ENCODE results near the gene PTPN22. TPM values are rescaled to one million over a fixed set of nuclear protein-coding genes. Genes with fewer than 3 reads are reported as not detected.

Gene PTPN22
- total RNA-seq, 1 experiment from 2014 or later, result not detected

GRCh38 chr1:113913887-113914664 lies 42.6 kb upstream of the PTPN22 start (continued):
- TF ChIP-seq ARID4B (CRISPR knock-in tag; IDR thresholded peaks at IDR 0.05; ENCODE audit: borderline replicate concordance) (no peak), ETV6 (CRISPR knock-in tag; IDR thresholded peaks at IDR 0.05) (no peak), ATF6 (CRISPR knock-in tag; IDR thresholded peaks at IDR 0.05) (no peak), AR (CRISPR knock-in tag; IDR thresholded peaks at IDR 0.05) (no peak), ATF2 (CRISPR knock-in tag; IDR thresholded peaks at IDR 0.05; ENCODE audit: borderline replicate concordance, low read depth) (no peak)

- TF ChIP-seq CREM (CRISPR knock-in tag; IDR thresholded peaks at IDR 0.05), result no peak
- H3K36me3 Mint-ChIP-seq, result peaks cover 17% of the 10 kb centered on the region
- no peak for ATAC-seq
- DNase-seq (ENCODE audit: low spot score), result no peak
- no peak overlapping the region for H3K4me3 Mint-ChIP-seq
- POLR2A ChIA-PET, result no interaction called here
- H3K4me1 Mint-ChIP-seq, result peaks cover 2% of the 10 kb centered on the region; the same call in 1 of the 2 replicates
- CTCF ChIA-PET, result no interaction called here
- peaks cover 6% of the 10 kb centered on the region for H3K27me3 Mint-ChIP-seq (ENCODE audit: low read depth)
- no peaks in the 10 kb centered on the region for H3K9me3 Mint-ChIP-seq
- no peak overlapping the region for H3K27ac Mint-ChIP-seq
These were observed 41.8 kb upstream of the PTPN22 start for GRCh38 chr1:113913312-113913668.

GRCh38 chr1:113912594-113913311 lies 41.2 kb upstream of the PTPN22 start:
- H3K9me3 Mint-ChIP-seq, result no peaks in the 10 kb centered on the region
- peaks cover 2% of the 10 kb centered on the region; the same call in 1 of the 2 replicates for H3K4me1 Mint-ChIP-seq
- H3K4me3 Mint-ChIP-seq, result no peak overlapping the region
- ChIA-PET CTCF (no interaction called here), POLR2A (no interaction called here)
- H3K27me3 Mint-ChIP-seq (ENCODE audit: low read depth), result peaks cover 1% of the 10 kb centered on the region; the same call in 1 of the 2 replicates
- ATAC-seq (no peak), DNase-seq (ENCODE audit: low spot score) (no peak)
- peaks cover 22% of the 10 kb centered on the region for H3K36me3 Mint-ChIP-seq
- H3K27ac Mint-ChIP-seq, result 0 out of 2 replicates have a peak overlapping the region, but pooled peaks have one; percentile 16
- TF ChIP-seq ZNF121 (CRISPR knock-in tag; IDR thresholded peaks at IDR 0.05) (no peak), STAT6 (CRISPR knock-in tag; conservative IDR thresholded peaks at IDR 0.05; ENCODE audit: low read depth) (no peak), PRRX2 (CRISPR knock-in tag; IDR thresholded peaks at IDR 0.05) (no peak), ZNF423 (CRISPR knock-in tag; IDR thresholded peaks at IDR 0.05) (no peak), ATF3 (CRISPR knock-in tag; conservative IDR thresholded peaks at IDR 0.05) (no peak), NFE2L1 (CRISPR knock-in tag; IDR thresholded peaks at IDR 0.05) (no peak), ZMAT4 (CRISPR knock-in tag; IDR thresholded peaks at IDR 0.05) (no peak), OVOL2 (CRISPR knock-in tag; IDR thresholded peaks at IDR 0.05; ENCODE audit: borderline replicate concordance) (no peak), MAX (CRISPR knock-in tag; IDR thresholded peaks at IDR 0.05) (no peak), RORB (CRISPR knock-in tag; IDR thresholded peaks at IDR 0.05) (no peak)

All from WTC11 (cell line).